OCI-LY1 (cell line): ENCODE results near the gene BCKDK.

Experiments
- H2AFZ ChIP-seq: fragments of 200-600 bp; sonication (generic), shearing (Covaris generic); 2 replicates; pipeline ENCODE4 v1.6.0; 2014; ENCODE audit warnings: antibody characterized with exemption, mild to moderate bottlenecking, low read length
- H3F3A ChIP-seq: fragments of 200-600 bp; sonication (generic), shearing (Covaris generic); 2 replicates; pipeline ENCODE4 v1.6.0; 2014; ENCODE audit warnings: mild to moderate bottlenecking, antibody characterized with exemption, low read length, moderate library complexity; ENCODE audit not compliant: insufficient read depth
- H3K27ac ChIP-seq: fragments of 200-600 bp; sonication (generic); 2 replicates; pipeline ENCODE4 v1.5.1; 2014; ENCODE audit warnings: low read length, mixed run types, mild to moderate bottlenecking, low read depth; ENCODE audit not compliant: poor library complexity, severe bottlenecking
- H3K27me3 ChIP-seq: fragments of 200-600 bp; sonication (generic); 2 replicates; pipeline ENCODE4 v1.6.0; 2014; ENCODE audit warnings: antibody characterized with exemption, mild to moderate bottlenecking, low read length, moderate library complexity; ENCODE audit not compliant: insufficient read depth
- H3K36me3 ChIP-seq: fragments of 200-600 bp; sonication (generic); 2 replicates; pipeline ENCODE4 v1.6.1; 2014; ENCODE audit warnings: mild to moderate bottlenecking, antibody characterized with exemption, low read length, moderate library complexity, mixed read lengths; ENCODE audit not compliant: insufficient read depth
- H3K4me1 ChIP-seq: fragments of 200-600 bp; sonication (generic); 2 replicates; pipeline ENCODE4 v1.5.1; 2014; ENCODE audit warnings: mild to moderate bottlenecking, low read length, moderate library complexity; ENCODE audit not compliant: insufficient read depth, severe bottlenecking
- H3K4me2 ChIP-seq: fragments of 200-600 bp; sonication (generic), shearing (Covaris generic); 2 replicates; pipeline ENCODE4 v1.6.1; 2014; ENCODE audit warnings: low read length
- H3K4me3 ChIP-seq: fragments of 200-600 bp; sonication (generic); 2 replicates; pipeline ENCODE4 v1.5.1; 2014; ENCODE audit warnings: low read length, low read depth, mild to moderate bottlenecking, mixed read lengths; ENCODE audit not compliant: poor library complexity, severe bottlenecking
- H3K79me2 ChIP-seq: fragments of 200-600 bp; shearing (Covaris generic); 2 replicates; pipeline ENCODE4 v1.6.1; 2016; ENCODE audit warnings: mixed run types, low read length, mixed read lengths; ENCODE audit not compliant: insufficient read depth
- H3K9ac ChIP-seq: fragments of 200-600 bp; sonication (generic), shearing (Covaris generic); 2 replicates; pipeline ENCODE4 v1.6.1; 2014; ENCODE audit warnings: mild to moderate bottlenecking, low read length, mixed read lengths
- H3K9me2 ChIP-seq: fragments of 200-600 bp; sonication (generic), shearing (Covaris generic); 2 replicates; pipeline ENCODE4 v1.6.1; 2014; ENCODE audit warnings: low read depth, mild to moderate bottlenecking, low read length, mixed read lengths
- H3K9me3 ChIP-seq: fragments of 200-600 bp; shearing (Covaris generic); 2 replicates; pipeline ENCODE4 v1.6.1; 2014; ENCODE audit warnings: low read length, mixed read lengths
- H4K20me1 ChIP-seq: fragments of 200-600 bp; sonication (generic), shearing (Covaris generic); 2 replicates; pipeline ENCODE4 v1.6.0; 2016; ENCODE audit warnings: mild to moderate bottlenecking, low read length; ENCODE audit not compliant: insufficient read depth
- CTCF ChIP-seq: fragments of 200-600 bp; sonication (generic), shearing (Covaris generic); IDR thresholded peaks from 2 replicates; pipeline ENCODE4 v1.5.1; 2017; ENCODE audit warnings: mild to moderate bottlenecking, antibody characterized with exemption, low read length, moderate library complexity, mixed read lengths
- EZH2 ChIP-seq: fragments of 200-600 bp; sonication (generic), shearing (Covaris generic); IDR thresholded peaks from 2 replicates; pipeline ENCODE4 v1.8.0; 2017; ENCODE audit warnings: borderline replicate concordance, mixed run types, mild to moderate bottlenecking, antibody characterized with exemption, low read length, moderate library complexity, mixed read lengths

BCKDK gene

GRCh38 chr16:31092330-31092729 lies 15.9 kb upstream of the BCKDK start:
- no peak for TF ChIP-seq CTCF
- TF ChIP-seq EZH2, result no peak
- H3K4me3 ChIP-seq, result no peak overlapping the region
- peaks cover 16% of the 10 kb centered on the region for H3K4me1 ChIP-seq
- no peak overlapping the region for H2AFZ ChIP-seq
- no peaks in the 10 kb centered on the region for H3K27me3 ChIP-seq
- H3K9ac ChIP-seq, result no peak overlapping the region
- H3K9me2 ChIP-seq, result no peaks in the 10 kb centered on the region
- H3K36me3 ChIP-seq, result peaks cover 19% of the 10 kb centered on the region; the same call in 1 of the 2 replicates
- no peak overlapping the region for H3K27ac ChIP-seq
- H4K20me1 ChIP-seq, result no peaks in the 10 kb centered on the region
- H3K79me2 ChIP-seq, result no peaks in the 10 kb centered on the region
- no peaks in the 10 kb centered on the region for H3F3A ChIP-seq
- H3K9me3 ChIP-seq, result no peaks in the 10 kb centered on the region
- H3K4me2 ChIP-seq, result no peak overlapping the region

GRCh38 chr16:31093132-31093703 lies 15.0 kb upstream of the BCKDK start:
- Histone ChIP-seq H3K79me2 (no peaks in the 10 kb centered on the region), H2AFZ (no peak overlapping the region), H3K4me3 (peak overlapping the region; percentile 86), H3F3A (no peaks in the 10 kb centered on the region), H3K36me3 (peaks cover 16% of the 10 kb centered on the region; the same call in 1 of the 2 replicates), H3K27ac (peak overlapping the region; percentile 67), H3K4me2 (peak overlapping the region; percentile 81), H4K20me1 (no peaks in the 10 kb centered on the region), H3K4me1 (peaks cover 16% of the 10 kb centered on the region), H3K9me3 (no peaks in the 10 kb centered on the region), H3K9me2 (no peaks in the 10 kb centered on the region), H3K9ac (peak overlapping the region; percentile 86), H3K27me3 (no peaks in the 10 kb centered on the region)
- no peak for TF ChIP-seq CTCF
- TF ChIP-seq EZH2, result no peak

GRCh38 chr16:31094088-31094423 lies 14.1 kb upstream of the BCKDK start:
- peak overlapping the region; percentile 67 for H3K27ac ChIP-seq
- no peaks in the 10 kb centered on the region for H3K9me3 ChIP-seq
- no peaks in the 10 kb centered on the region for H3F3A ChIP-seq
- no peak for TF ChIP-seq EZH2
- TF ChIP-seq CTCF, result no peak
- peaks cover 16% of the 10 kb centered on the region for H3K4me1 ChIP-seq
- no peak overlapping the region for H2AFZ ChIP-seq
- H3K9me2 ChIP-seq, result no peaks in the 10 kb centered on the region
- peak overlapping the region; percentile 81 for H3K4me2 ChIP-seq
- peak overlapping the region; percentile 86 for H3K9ac ChIP-seq
- no peaks in the 10 kb centered on the region for H3K79me2 ChIP-seq
- H3K27me3 ChIP-seq, result no peaks in the 10 kb centered on the region
- peak overlapping the region; percentile 86 for H3K4me3 ChIP-seq
- H4K20me1 ChIP-seq, result no peaks in the 10 kb centered on the region
- peaks cover 16% of the 10 kb centered on the region; the same call in 1 of the 2 replicates for H3K36me3 ChIP-seq
